GM19193 (cell line): ENCODE data around the gene TMEM273.

Experiments
- POLR2A ChIP-seq: IDR thresholded peaks from 4 replicates; pipeline ENCODE4 v1.6.1; 2011; ENCODE audit not compliant: insufficient read depth, insufficient read length; ENCODE audit errors: extremely low read depth

Gene TMEM273

GRCh38 chr10:49187950-49188761, at the start of gene TMEM273:
TSS of gene TMEM273 (minus strand) at chr10:49188391. CDS start at chr10:49188336, 55 bp downstream.
- TF ChIP-seq POLR2A, result peak; percentile 79

- no peak for TF ChIP-seq POLR2A
Observed at GRCh38 chr10:49237985-49238384, 49.8 kb upstream of the TMEM273 start.

GRCh38 chr10:49235392-49235791, 47.2 kb upstream of the TMEM273 start:
- no peak for TF ChIP-seq POLR2A

- no peak for TF ChIP-seq POLR2A
Observed at GRCh38 chr10:49231086-49231820, 43.1 kb upstream of the TMEM273 start.

- no peak for TF ChIP-seq POLR2A
Observed at GRCh38 chr10:49230004-49230403, 41.8 kb upstream of the TMEM273 start.

- TF ChIP-seq POLR2A, result no peak
Observed at GRCh38 chr10:49228677-49229076, 40.5 kb upstream of the TMEM273 start.

- TF ChIP-seq POLR2A, result no peak
Observed at GRCh38 chr10:49227406-49227805, 39.2 kb upstream of the TMEM273 start.

- TF ChIP-seq POLR2A, result no peak
Observed at GRCh38 chr10:49226594-49226993, 38.4 kb upstream of the TMEM273 start.

- no peak for TF ChIP-seq POLR2A
Observed at GRCh38 chr10:49225218-49225876, 37.2 kb upstream of the TMEM273 start.

- TF ChIP-seq POLR2A, result no peak
Observed at GRCh38 chr10:49223205-49223604, 35.0 kb upstream of the TMEM273 start.

GRCh38 chr10:49222170-49222569, 34.0 kb upstream of the TMEM273 start:
- TF ChIP-seq POLR2A, result no peak

GRCh38 chr10:49220679-49221078, 32.5 kb upstream of the TMEM273 start:
- TF ChIP-seq POLR2A, result no peak

GRCh38 chr10:49220031-49220430, 31.8 kb upstream of the TMEM273 start:
- TF ChIP-seq POLR2A, result no peak

GRCh38 chr10:49219248-49219647, 31.1 kb upstream of the TMEM273 start:
- no peak for TF ChIP-seq POLR2A

GRCh38 chr10:49218480-49218879, 30.3 kb upstream of the TMEM273 start:
- no peak for TF ChIP-seq POLR2A

- TF ChIP-seq POLR2A, result no peak
Observed at GRCh38 chr10:49217645-49218044, 29.5 kb upstream of the TMEM273 start.

GRCh38 chr10:49213211-49213610, 25.0 kb upstream of the TMEM273 start:
- no peak for TF ChIP-seq POLR2A
